ACHN (cell line): ENCODE results near the gene LOXL1.

ENCODE experiments used
- DNase-seq: peaks from one replicate; pipeline ENCODE4 v3.0.0-alpha.2; 2015
- in situ Hi-C: cut with HindIII; loops from 2 replicates; pipeline ENCODE4 v1.10.0; 2017; ENCODE audit warnings: low sequenced_read_pairs, low pct_ligation_motif_present, low pct_unique_long_range_greater_than_20kb

The LOXL1 gene

DNA sequence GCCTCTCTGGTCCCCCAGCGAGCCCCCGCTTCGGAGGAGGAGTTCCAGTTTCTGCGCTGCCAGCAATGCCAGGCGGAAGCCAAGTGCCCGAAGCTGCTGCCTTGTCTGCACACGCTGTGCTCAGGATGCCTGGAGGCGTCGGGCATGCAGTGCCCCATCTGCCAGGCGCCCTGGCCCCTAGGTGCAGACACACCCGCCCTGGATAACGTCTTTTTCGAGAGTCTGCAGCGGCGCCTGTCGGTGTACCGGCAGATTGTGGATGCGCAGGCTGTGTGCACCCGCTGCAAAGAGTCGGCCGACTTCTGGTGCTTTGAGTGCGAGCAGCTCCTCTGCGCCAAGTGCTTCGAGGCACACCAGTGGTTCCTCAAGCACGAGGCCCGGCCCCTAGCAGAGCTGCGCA is 71.7 kb downstream of the LOXL1 start:
- in situ Hi-C loops = no loop called here
- DNase-seq = no peak
